Neutrophil (primary cell): ENCODE measurements around the gene MAP1LC3B.

Experiments
- H3K27ac ChIP-seq: fragments of 200-600 bp; sonication (generic); 2 replicates; pipeline ENCODE4 v1.5.1; 2016; ENCODE audit warnings: mild to moderate bottlenecking, moderate library complexity
- H3K27me3 ChIP-seq: fragments of 200-600 bp; sonication (generic); 2 replicates; pipeline ENCODE4 v1.6.0; 2016; ENCODE audit warnings: mild to moderate bottlenecking
- H3K36me3 ChIP-seq: fragments of 200-600 bp; sonication (generic); 2 replicates; pipeline ENCODE4 v1.5.1; 2017
- H3K4me1 ChIP-seq, 2 experiments: fragments of 200-600 bp in 1 of 2; sonication (generic) in 1 of 2; 1 replicate in 1 of 2; 2 replicates in 1 of 2; pipeline versions ENCODE4 v1.5.1 to v1.6.1; 2013 to 2016; ENCODE audit warnings: low read depth in 1 of 2, low read length in 1 of 2, mild to moderate bottlenecking in 1 of 2, moderate library complexity in 1 of 2; ENCODE audit not compliant: control insufficient read depth in 1 of 2, insufficient read depth in 1 of 2
- H3K4me3 ChIP-seq, 2 experiments: fragments of 200-600 bp in 1 of 2; sonication (generic) in 1 of 2; 1 replicate in 1 of 2; 2 replicates in 1 of 2; pipeline ENCODE4 v1.5.1; 2013 to 2016; ENCODE audit warnings: low read depth in 1 of 2, low read length in 1 of 2, mild to moderate bottlenecking in 1 of 2, moderate library complexity in 1 of 2
- H3K9me3 ChIP-seq: fragments of 200-600 bp; sonication (generic); 2 replicates; pipeline ENCODE4 v1.5.1; 2016
- TF ChIP-seq, protein P1 (sequence below): fragments of 200-600 bp; sonication (generic); IDR thresholded peaks from 2 replicates; pipeline ENCODE4 v1.5.1; 2016; ENCODE audit warnings: antibody characterized with exemption

The MAP1LC3B gene

DNA sequence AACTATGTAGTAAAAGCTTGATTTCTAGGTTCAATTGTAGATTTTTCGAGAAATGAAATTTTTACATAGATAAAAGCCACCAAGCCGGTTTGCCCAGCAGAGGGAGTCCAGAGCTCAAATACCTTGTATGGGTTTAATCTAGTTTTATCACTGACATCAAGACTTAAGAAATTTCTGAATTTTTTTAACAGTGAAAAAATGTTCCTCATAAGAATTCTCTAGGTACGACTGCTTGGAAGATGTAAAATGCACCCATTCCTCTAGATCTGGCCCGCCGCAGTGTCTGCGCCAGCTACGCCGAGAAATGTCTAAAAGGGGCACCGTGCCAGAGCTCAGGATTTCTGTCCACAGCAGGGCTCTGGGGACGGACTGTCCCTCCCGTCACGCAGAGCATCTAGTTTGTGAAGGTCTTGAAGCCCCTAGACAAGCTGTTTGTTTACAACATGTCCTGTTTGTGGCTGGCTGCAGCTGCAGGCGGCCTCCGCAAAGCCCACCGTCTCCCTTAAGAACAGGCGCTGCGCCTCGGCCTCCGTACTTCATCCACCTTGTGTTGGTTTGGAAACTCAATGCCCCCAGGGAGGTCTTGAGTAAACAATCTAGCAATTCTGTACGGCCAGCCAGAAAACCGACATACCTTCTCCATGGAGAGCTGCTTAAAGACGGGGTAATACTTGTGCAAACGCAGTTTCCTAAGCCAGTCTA lies 24.8 kb downstream of the MAP1LC3B start:
- Histone ChIP-seq H3K27ac (no peak overlapping the region), H3K27me3 (no peaks in the 10 kb centered on the region), H3K36me3 (peaks cover 81% of the 10 kb centered on the region), H3K4me1 (no peaks in the 10 kb centered on the region), H3K9me3 (no peaks in the 10 kb centered on the region), H3K4me3 (no peak overlapping the region)
- TF ChIP-seq, protein P1, sequence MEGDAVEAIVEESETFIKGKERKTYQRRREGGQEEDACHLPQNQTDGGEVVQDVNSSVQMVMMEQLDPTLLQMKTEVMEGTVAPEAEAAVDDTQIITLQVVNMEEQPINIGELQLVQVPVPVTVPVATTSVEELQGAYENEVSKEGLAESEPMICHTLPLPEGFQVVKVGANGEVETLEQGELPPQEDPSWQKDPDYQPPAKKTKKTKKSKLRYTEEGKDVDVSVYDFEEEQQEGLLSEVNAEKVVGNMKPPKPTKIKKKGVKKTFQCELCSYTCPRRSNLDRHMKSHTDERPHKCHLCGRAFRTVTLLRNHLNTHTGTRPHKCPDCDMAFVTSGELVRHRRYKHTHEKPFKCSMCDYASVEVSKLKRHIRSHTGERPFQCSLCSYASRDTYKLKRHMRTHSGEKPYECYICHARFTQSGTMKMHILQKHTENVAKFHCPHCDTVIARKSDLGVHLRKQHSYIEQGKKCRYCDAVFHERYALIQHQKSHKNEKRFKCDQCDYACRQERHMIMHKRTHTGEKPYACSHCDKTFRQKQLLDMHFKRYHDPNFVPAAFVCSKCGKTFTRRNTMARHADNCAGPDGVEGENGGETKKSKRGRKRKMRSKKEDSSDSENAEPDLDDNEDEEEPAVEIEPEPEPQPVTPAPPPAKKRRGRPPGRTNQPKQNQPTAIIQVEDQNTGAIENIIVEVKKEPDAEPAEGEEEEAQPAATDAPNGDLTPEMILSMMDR: no peak

DNA sequence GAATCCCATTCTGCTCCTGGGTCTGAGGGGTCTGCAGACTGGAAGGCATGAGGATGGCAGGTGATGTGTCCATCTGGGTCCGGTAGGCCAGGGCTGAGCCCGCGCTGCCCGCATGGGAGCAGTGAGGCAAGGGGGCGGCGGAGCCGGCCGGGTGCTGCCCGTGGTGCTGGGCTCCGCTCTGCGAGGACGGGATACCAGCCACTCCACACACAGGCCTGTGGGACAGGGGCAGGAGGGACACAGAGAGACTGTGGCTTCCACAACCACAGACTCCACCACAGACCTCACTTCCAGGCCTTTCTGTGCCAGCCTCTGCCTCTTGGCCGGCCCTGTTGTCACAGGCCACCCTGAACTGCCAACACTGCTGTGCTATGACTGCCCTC lies 25.4 kb downstream of the MAP1LC3B start:
- Histone ChIP-seq H3K36me3 (peaks cover 75% of the 10 kb centered on the region), H3K27me3 (no peaks in the 10 kb centered on the region)

DNA sequence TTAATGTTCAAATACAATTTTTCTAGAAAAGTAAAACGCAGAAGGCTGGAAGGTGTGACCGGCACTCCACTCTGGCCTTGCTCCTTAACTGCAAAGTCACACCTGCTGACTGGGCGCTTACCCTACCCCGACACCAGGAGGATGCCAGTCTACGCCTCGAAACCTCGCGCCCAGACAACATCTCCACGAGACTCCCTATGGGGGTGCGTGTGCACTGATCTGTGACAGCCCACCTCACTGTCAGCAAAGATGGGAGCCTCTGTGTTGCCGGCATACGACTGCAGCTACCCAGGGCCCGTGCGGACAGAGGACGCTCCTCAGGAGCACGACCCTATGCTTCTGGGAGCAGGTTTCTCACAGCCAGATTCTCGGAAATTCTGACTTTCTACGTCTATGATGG lies 26.1 kb downstream of the MAP1LC3B start:
- Histone ChIP-seq H3K27ac (no peak overlapping the region), H3K4me3 (no peak overlapping the region), H3K36me3 (peaks cover 74% of the 10 kb centered on the region), H3K4me1 (no peaks in the 10 kb centered on the region), H3K27me3 (no peaks in the 10 kb centered on the region), H3K9me3 (no peaks in the 10 kb centered on the region)
- TF ChIP-seq, protein P1: no peak

More for the DNA sequence above, 25.4 kb downstream of the MAP1LC3B start:
- H3K9me3 ChIP-seq: no peaks in the 10 kb centered on the region
- H3K4me3 ChIP-seq: no peak overlapping the region
- H3K27ac ChIP-seq: no peak overlapping the region
- TF ChIP-seq, protein P1: no peak
- H3K4me1 ChIP-seq: no peaks in the 10 kb centered on the region

DNA sequence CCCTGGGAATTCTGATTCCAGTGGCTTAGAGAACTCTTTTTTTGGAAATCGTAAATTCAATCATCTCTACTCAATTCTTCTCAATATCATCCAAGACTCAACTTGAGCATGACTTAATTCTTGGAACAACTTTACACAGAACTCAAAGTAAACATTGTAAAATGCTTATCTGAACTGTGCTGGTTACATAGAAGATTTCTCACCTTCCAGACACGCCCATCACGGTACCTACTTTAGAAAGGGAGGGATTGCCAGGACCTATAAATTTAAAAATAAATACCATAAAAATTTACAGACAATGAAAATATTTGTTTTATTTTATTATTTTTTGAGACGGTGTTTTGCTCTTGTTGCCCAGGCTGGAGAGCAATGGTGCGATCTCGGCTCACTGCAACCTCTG lies 26.5 kb downstream of the MAP1LC3B start:
- Histone ChIP-seq H3K4me1 (no peaks in the 10 kb centered on the region), H3K4me3 (no peak overlapping the region), H3K27me3 (no peaks in the 10 kb centered on the region), H3K27ac (no peak overlapping the region), H3K9me3 (no peaks in the 10 kb centered on the region), H3K36me3 (peaks cover 73% of the 10 kb centered on the region)
- TF ChIP-seq, protein P1: no peak

DNA sequence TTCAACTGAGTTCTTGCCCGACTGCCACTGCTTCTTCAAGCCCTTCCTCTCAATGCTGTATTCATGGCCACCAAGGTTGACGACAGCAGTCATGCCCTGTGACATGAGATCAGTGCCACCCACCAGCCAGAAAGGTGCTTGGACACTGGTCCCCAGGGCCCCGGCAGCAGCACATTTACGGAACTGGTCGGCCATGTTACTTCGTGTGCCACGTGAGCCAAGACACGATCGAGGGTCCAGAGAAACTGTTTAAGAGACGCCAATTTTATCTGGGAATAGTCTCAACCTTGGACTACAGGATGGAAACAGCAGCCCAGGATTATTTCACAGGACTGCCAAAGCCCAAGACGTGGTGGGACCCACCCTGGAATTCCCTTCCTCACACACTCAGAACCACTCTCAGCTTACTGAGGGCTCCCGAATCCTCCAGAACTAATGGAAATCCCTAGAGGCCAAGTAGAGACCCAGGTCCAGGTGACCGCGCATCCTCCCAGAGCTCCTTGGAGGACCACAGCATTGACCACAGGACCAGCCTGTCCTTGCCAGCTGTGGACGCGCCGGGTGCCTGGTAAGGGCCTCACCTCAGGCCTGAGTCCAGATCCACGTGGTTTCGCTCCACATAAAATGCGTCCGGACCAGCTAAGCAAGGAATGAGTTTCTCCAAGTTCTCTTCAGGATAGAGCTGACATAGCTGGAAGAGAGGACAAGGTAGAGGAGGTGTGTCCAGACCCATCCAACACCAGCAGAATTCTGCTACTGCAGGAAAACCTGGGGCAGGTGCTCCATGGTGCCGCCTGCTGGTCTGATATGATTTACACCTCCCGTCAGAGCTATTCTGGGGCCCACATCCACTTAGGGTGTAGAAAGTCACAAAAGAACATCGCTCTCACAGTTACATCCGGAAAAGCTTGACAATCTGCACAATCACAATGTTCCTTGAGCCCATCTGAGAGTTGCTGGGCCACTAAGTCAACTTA lies 28.2 kb downstream of the MAP1LC3B start:
- no peaks in the 10 kb centered on the region for H3K9me3 ChIP-seq
- H3K4me3 ChIP-seq: no peak overlapping the region
- no peaks in the 10 kb centered on the region for H3K27me3 ChIP-seq
- no peak overlapping the region for H3K27ac ChIP-seq
- TF ChIP-seq, protein P1: no peak
- H3K36me3 ChIP-seq: peaks cover 66% of the 10 kb centered on the region
- H3K4me1 ChIP-seq: no peaks in the 10 kb centered on the region
